ENCODE measurements around the gene CACNB4. TPM values are rescaled to one million over a fixed set of nuclear protein-coding genes. Genes with fewer than 3 reads are reported as not detected.
A peak's percentile ranks its signal among the peaks of the same experiment; 100 is the strongest.

Gene CACNB4
- total RNA-seq, 2 experiments from 2014 or later = 0.54 to 0.56 TPM

DNA sequence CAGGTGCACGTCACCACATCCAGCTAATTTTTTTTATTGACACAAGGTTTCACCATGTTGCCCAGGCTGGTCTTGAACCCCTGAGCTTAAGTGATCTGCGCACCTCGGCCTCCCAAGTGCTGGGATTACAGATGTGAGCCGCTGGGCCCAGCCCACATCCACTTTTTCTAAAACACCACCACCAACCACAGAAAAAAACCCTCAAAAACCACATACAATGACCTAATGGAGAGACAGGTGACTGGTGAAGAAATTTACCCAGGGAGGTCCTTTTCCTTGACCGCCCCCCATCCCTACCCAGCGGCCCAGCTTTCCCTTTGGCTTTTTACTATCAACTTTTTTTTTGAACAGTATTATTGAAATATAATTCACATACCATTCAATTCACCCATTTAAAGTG is 47.9 kb downstream of the CACNB4 start:
- Mint-ChIP-seq H3K27ac (no peak overlapping the region), H3K36me3 (no peaks in the 10 kb centered on the region), H3K4me3 (no peak overlapping the region), H3K27me3 (peaks cover 4% of the 10 kb centered on the region), H3K9me3 (no peaks in the 10 kb centered on the region), H3K4me1 (peaks cover 5% of the 10 kb centered on the region)
- no peak for DNase-seq

DNA sequence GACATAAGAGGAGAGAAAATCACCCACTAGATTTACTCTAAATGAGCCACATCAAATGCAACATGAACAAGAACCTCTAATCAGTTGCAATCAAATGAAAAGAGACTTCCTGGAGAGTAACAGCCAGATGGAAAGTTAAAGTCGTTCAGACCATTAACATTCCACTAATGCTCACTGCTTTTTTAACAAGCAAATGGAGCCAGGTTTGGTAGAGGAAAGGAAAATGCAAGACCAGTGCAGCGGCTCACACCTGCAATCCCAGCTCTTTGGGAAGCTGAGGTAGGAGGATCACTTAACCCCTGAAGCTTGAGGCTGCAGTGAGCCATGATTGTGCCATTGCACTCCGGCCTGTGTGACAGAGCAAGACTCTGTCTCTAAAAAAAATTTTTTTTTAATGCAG is 48.5 kb downstream of the CACNB4 start:
- Mint-ChIP-seq H3K9me3 (no peaks in the 10 kb centered on the region), H3K27ac (no peak overlapping the region), H3K4me3 (no peak overlapping the region), H3K27me3 (peaks cover 4% of the 10 kb centered on the region), H3K4me1 (peaks cover 5% of the 10 kb centered on the region), H3K36me3 (no peaks in the 10 kb centered on the region)
- DNase-seq = no peak

DNA sequence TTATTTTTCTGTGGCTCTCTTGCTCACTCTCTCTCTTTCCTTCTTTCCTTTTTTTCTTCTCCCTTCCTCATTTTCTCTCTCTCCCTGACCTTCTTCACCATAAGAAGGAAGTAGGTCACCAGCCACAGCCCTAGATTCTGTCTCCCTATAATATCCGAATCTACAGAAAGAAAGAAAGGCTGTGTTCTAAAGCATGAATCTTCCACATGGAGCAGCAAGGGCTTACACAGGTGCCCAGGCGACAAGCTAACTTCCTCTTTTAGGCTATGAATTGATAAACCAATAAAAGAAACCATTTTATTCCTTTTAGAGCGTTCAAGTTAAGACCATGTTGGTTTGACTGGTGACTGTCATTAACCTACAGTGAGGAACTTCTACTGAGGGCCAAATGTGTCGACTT is 49.3 kb downstream of the CACNB4 start:
- H3K27me3 Mint-ChIP-seq = peaks cover 4% of the 10 kb centered on the region
- no peaks in the 10 kb centered on the region for H3K9me3 Mint-ChIP-seq
- no peak overlapping the region for H3K27ac Mint-ChIP-seq
- DNase-seq = no peak
- H3K36me3 Mint-ChIP-seq = no peaks in the 10 kb centered on the region
- no peak overlapping the region for H3K4me3 Mint-ChIP-seq
- H3K4me1 Mint-ChIP-seq = peaks cover 5% of the 10 kb centered on the region

DNA sequence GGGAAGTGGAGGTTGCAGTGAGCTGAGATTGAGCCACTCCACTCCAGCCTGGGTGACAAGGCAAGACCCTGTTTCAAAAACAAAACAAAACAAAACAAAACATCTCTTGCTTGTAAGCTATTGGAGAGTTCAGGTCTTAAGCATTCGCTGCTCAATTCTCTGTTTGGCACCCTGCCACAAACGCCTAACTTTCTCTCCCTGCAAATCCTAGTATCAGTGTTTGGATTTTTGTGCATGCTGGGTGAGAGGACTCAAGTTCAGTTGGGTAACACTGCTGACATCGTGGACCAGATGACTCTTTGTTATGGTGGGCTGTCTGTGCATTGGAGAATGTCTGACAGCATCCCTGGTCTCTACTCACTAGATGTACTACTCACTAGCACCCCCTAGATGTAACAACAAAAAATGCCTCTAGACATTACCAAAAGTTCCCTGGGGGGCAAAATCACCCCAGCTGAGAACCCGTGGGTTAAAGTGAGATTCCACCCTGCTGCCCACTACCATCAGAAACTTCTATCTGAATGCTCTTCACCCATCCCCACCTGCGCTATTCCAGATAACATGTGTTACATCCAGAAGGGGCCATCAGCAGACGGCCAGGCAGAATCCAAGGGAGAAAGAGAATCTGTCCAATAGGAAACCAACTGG is 50.9 kb downstream of the CACNB4 start:
- Mint-ChIP-seq H3K27me3 (peaks cover 4% of the 10 kb centered on the region), H3K27ac (no peak overlapping the region), H3K9me3 (no peaks in the 10 kb centered on the region), H3K4me3 (no peak overlapping the region), H3K36me3 (no peaks in the 10 kb centered on the region), H3K4me1 (peaks cover 5% of the 10 kb centered on the region)
- DNase-seq = no peak

DNA sequence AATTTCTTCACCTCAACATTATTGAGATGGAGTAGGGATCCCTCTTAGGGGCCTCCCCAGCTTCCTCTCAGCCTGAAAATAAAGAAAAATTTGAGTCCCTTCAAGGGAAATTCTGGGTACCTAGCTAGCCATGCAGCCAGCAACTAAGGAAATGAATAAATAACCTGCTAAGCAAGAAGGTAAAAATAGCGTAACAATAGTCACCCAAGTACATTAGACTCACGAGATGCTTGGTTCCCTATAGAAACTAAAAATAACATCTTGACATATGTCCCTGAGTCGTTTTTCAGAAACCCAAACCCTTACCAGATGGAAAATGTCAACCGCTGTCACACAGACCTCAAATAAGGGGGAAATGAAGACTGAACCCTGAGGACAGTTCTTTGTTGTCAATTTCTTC is 51.9 kb downstream of the CACNB4 start:
- peaks cover 5% of the 10 kb centered on the region for H3K4me1 Mint-ChIP-seq
- no peak overlapping the region for H3K27ac Mint-ChIP-seq
- H3K4me3 Mint-ChIP-seq = no peak overlapping the region
- peaks cover 4% of the 10 kb centered on the region for H3K27me3 Mint-ChIP-seq
- DNase-seq = no peak
- no peaks in the 10 kb centered on the region for H3K9me3 Mint-ChIP-seq
- H3K36me3 Mint-ChIP-seq = no peaks in the 10 kb centered on the region

DNA sequence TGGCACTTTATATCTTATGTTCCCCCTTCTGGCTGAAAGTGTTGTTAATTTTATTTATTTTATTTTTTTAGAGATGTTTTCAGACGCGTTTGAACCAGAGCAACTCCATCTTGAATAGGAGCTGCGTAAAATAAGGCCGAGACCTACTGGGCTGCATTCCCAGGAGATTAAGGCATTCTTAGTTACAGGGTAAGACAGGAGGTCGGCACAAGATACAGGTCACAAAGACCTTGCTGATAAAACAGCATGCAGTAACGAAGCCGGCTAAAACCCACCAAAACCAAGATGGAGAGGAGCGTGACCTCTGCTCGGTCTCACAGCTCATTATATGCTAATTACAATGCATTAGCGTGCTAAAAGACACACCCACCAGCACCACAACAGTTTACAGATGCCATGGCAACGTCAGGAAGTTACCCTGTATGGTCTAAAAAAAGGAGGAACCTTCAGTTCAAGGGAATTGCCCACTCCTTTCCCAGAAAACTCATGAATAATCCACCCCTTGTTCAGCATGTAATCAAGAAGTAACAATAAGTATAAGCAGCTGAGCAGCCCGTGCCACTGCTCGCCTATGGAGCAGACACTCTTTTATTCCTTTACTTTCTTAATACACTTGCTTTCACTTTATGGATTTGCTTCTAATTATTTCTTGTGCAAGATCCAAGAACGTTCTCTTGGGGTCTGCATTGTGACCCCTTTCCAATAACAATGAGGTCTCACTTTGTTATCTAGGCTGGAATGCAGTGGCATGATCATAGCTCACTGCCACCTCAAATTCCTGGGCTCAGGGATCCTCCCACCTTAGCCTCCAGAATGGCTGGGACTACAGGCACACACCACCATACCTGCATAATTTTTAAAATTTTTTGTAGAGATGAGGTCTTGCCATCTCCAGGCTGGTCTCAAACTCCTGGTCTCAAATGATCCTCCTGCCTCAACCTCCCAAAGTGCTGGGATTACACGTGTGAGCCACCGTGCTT is 55.9 kb downstream of the CACNB4 start:
- no peaks in the 10 kb centered on the region for H3K9me3 Mint-ChIP-seq
- H3K4me1 Mint-ChIP-seq = peaks cover 5% of the 10 kb centered on the region
- no peak overlapping the region for H3K4me3 Mint-ChIP-seq
- H3K36me3 Mint-ChIP-seq = no peaks in the 10 kb centered on the region
- no peaks in the 10 kb centered on the region for H3K27me3 Mint-ChIP-seq
- H3K27ac Mint-ChIP-seq = no peak overlapping the region
- DNase-seq = no peak

DNA sequence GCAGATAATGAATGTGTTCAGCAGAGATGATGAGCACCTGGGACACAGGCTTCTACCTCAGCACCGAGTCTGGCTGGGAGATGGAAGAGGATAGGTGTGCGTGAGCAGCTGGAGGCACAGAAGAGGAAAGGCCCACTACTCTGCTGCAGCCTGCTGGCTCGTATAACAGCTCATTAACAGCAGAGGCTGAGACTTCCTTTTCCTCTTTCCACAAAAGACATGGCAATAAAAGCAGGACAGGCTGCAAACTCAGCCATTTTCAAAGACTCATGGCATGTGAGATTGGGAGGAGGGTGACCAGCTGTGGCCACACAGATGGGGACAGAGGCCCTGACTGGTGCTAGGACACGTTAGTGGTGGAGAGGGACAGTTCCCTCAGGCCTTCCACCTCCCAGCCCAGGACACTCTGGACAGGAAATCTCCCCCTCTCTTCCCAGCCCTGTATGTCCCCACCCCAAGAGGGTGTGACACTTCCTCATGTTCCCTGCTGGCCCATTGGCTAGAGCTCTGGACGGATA is 60.3 kb downstream of the CACNB4 start:
- H3K27ac Mint-ChIP-seq = no peak overlapping the region
- H3K36me3 Mint-ChIP-seq = no peaks in the 10 kb centered on the region
- no peaks in the 10 kb centered on the region for H3K4me1 Mint-ChIP-seq
- H3K4me3 Mint-ChIP-seq = no peak overlapping the region
- H3K27me3 Mint-ChIP-seq = peaks cover 3% of the 10 kb centered on the region
- no peaks in the 10 kb centered on the region for H3K9me3 Mint-ChIP-seq
- DNase-seq = no peak

DNA sequence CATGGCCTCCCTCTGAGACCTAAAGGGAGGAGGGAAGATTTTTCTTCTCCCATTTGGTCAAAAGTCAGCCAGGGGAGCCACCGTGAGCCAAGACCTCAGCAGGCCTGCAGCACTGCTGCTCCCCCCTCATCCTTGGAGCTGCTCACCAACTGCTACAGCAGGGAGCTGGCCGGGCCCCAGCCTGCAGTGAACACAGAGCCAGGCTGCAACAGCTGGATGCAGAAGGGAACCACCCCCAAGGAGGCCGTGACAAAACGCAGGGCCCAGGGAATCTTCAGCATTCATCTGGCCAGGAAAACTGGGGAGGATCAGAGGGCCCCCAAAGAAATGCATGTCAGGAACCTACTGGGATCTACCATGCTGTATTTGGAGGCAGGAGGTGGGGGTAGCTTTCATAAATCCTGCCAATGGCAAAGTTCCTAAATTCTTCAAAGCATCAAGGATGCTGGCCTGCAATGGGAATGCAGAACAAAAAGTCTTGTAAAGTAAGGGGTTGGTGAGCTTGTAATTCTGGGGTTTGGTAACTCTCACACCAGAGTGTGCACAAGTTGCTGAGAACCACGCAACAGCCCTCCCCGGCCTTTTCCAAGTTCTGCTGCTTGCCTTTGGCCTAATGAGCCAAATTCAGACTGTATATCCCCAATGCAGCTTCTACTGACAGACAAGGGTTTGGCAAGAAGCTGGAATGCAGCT is 61.0 kb downstream of the CACNB4 start:
- H3K9me3 Mint-ChIP-seq = no peaks in the 10 kb centered on the region
- no peaks in the 10 kb centered on the region for H3K4me1 Mint-ChIP-seq
- no peak overlapping the region for H3K27ac Mint-ChIP-seq
- DNase-seq = no peak
- H3K36me3 Mint-ChIP-seq = no peaks in the 10 kb centered on the region
- H3K27me3 Mint-ChIP-seq = peaks cover 3% of the 10 kb centered on the region
- H3K4me3 Mint-ChIP-seq = no peak overlapping the region

DNA sequence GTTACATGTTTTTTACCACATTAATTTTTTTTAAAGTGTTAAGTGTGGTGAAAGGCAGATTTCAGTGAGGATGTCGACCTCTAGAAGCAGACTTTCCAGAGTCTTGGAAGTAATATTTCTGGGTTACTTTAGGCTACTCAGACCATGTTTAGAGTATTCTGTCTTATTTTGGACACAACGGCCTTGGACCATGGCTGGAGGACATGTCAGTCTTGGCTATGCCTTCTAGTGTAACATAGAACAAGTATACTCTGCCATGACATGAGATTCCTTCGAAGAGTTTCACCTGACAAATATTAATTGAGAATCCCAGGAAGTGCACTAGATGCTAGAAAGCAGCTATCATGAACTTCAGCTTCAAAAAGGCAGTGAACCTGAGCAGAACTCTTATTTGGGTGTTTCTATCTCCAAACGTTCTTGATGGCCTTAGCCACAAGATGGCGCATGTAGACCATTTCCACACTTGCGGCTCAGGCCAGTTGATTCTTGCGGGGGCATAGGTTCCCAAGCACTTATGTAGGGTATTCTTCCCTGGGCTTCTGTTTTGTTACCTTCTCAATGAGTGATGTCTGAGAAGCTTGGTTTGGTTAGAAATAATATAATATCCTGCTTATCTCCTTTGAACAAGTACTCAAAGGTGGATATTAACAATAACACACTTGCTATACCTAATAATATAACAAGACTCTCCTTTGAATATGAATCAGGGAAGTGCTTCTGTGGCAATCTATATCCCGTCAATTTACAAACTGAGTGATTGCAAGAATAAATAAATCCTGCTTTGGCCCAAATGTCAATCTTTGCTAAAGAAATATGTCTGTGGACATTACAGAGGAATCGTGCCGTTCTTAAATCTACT is 62.0 kb downstream of the CACNB4 start:
- no peaks in the 10 kb centered on the region for H3K4me1 Mint-ChIP-seq

DNA sequence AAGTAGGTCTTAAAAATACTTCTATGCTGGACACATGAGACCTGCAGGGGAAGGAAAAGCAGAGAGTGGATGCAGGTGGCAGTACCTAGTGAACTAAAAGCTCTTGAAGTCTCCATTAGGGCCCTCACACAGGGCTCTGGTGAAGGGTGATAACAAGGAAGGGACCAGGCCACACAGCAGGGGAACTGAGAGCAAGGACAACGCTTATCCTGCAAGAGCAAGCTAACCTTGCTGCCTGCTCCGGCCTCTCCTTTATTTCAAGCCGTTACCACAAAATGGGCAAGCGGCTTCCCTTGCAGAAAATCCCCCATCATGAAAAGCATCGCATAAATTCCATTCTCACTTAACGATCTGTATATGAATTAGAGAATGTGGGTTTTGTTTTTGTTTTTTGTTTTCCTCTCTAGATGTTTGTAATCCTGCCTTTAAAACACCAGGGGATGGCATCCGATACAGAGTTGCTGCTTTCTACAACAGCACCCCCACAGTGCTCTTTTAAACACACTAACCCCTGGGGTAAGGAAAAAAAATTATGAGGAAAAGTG is 64.5 kb downstream of the CACNB4 start:
- Mint-ChIP-seq H3K27ac (no peak overlapping the region), H3K4me1 (no peaks in the 10 kb centered on the region), H3K27me3 (peaks cover 3% of the 10 kb centered on the region), H3K9me3 (no peaks in the 10 kb centered on the region), H3K4me3 (no peak overlapping the region), H3K36me3 (no peaks in the 10 kb centered on the region)
- no peak for DNase-seq

More for the DNA sequence above, 62.0 kb downstream of the CACNB4 start:
- Mint-ChIP-seq H3K27me3 (peaks cover 3% of the 10 kb centered on the region), H3K4me3 (no peak overlapping the region), H3K27ac (no peak overlapping the region), H3K9me3 (no peaks in the 10 kb centered on the region), H3K36me3 (no peaks in the 10 kb centered on the region)
- peak; percentile 46 for DNase-seq

DNA sequence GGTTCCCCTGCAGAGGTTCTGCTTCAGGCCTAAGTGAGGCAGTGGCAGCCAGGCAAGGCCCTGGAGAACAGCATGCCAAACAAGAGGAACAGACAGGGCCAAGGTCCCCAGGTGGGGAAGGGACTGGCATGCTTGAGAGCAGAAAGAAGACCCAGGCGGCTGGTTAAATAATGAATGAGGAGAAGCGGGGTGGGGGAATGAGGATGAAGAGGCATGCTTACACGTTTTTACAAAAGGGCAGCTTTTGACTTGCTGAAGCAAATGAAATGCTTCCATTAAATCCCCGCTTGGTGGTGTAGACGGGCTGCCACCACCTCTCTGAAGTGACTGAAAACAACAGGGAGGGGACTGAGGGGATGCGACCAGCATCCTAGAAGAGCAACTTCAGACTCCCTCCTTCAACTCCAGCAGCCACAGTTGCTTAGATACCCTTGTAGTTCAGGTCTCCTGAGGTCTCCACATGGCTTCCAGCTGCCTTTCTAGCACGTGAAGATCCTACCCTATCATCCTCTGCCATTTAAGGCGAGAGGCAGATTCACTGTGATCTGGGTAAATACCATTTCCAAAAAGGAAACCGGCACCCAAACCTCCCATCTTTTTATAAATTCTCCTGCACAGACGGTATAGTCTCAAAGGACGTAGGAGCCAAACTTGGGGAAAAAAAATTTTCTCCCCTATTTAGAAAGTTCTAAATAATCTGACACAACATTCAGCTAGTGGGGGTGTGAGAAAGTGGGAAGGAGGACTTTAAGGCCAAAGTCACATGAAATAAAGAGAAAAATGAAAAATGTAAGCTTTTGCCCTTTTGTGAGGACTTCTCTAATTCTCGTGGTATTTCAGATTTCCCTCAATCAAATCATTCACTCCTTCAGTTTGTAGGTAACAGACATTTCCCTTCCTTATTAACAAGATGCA is 65.6 kb downstream of the CACNB4 start:
- no peak overlapping the region for H3K4me3 Mint-ChIP-seq
- no peaks in the 10 kb centered on the region for H3K36me3 Mint-ChIP-seq
- peaks cover 3% of the 10 kb centered on the region for H3K27me3 Mint-ChIP-seq
- no peak for DNase-seq
- H3K27ac Mint-ChIP-seq = no peak overlapping the region
- H3K9me3 Mint-ChIP-seq = no peaks in the 10 kb centered on the region
- no peaks in the 10 kb centered on the region for H3K4me1 Mint-ChIP-seq

DNA sequence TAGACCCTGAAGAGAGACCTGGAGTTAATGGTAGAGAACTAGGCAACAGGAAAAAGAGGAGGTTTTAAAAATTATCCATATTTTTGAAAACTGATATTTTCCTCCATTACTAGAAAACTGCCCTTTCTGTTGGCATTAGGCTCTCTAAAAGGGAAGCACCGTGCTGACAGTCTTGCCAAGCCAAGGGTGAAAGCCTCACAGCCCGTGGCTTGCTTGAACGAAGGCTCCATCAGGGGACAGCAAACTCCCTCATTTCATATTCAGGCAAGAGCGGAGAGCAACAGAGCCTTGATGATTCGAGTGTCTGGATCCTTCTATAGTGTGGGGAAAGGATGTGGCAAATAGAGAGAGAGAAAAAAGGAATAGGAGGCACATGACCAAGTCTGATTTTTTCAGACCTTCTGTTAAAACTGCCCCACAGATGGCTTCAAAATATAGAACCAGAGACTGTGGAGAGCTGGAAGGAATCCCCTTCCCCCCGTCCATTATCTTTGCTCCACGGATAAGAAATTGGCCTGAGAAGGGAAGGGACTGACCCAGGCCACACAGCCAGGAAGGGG is 67.0 kb downstream of the CACNB4 start:
- Mint-ChIP-seq H3K27me3 (peaks cover 3% of the 10 kb centered on the region), H3K4me1 (no peaks in the 10 kb centered on the region), H3K4me3 (no peak overlapping the region), H3K27ac (no peak overlapping the region), H3K9me3 (no peaks in the 10 kb centered on the region), H3K36me3 (no peaks in the 10 kb centered on the region)
- DNase-seq = no peak

All from activated naive CD8-positive, alpha-beta T cell treated with anti-CD3 and anti-CD28 coated beads for 36 hours (primary cell).